ACC112 (cell line): ENCODE results near the gene ETV4.

Experiments
- H2AFZ ChIP-seq: fragments of 200-600 bp; sonication (generic); one replicate; pipeline ENCODE4 v1.6.0; 2017; ENCODE audit warnings: antibody characterized with exemption, low read length; ENCODE audit not compliant: unreplicated experiment
- H3K27ac ChIP-seq: fragments of 200-600 bp; sonication (generic); 2 replicates; pipeline ENCODE4 v1.5.1; 2014; ENCODE audit warnings: low read depth, mild to moderate bottlenecking, antibody characterized with exemption, low read length, moderate library complexity
- H3K27me3 ChIP-seq: fragments of 200-600 bp; sonication (generic); 2 replicates; pipeline ENCODE4 v1.6.1; 2014; ENCODE audit warnings: mild to moderate bottlenecking, antibody characterized with exemption, low read length, moderate library complexity, mixed read lengths; ENCODE audit not compliant: insufficient read depth
- H3K36me3 ChIP-seq: fragments of 200-600 bp; sonication (generic); 2 replicates; pipeline ENCODE4 v1.6.1; 2016; ENCODE audit warnings: mild to moderate bottlenecking, antibody characterized with exemption, low read length, moderate library complexity, mixed read lengths; ENCODE audit not compliant: insufficient read depth
- H3K4me1 ChIP-seq: fragments of 200-600 bp; sonication (generic); one replicate; pipeline ENCODE4 v1.6.1; 2016; ENCODE audit warnings: low read length, mixed read lengths; ENCODE audit not compliant: insufficient read depth, unreplicated experiment, control insufficient read depth
- H3K4me3 ChIP-seq: fragments of 200-600 bp; sonication (generic); 2 replicates; pipeline ENCODE4 v1.5.1; 2014; ENCODE audit warnings: mild to moderate bottlenecking, low read depth, low read length
- H3K79me2 ChIP-seq: fragments of 200-600 bp; sonication (generic); one replicate; pipeline ENCODE4 v1.6.0; 2016; ENCODE audit warnings: low read length; ENCODE audit not compliant: control insufficient read depth, unreplicated experiment, insufficient read depth

Gene ETV4

DNA sequence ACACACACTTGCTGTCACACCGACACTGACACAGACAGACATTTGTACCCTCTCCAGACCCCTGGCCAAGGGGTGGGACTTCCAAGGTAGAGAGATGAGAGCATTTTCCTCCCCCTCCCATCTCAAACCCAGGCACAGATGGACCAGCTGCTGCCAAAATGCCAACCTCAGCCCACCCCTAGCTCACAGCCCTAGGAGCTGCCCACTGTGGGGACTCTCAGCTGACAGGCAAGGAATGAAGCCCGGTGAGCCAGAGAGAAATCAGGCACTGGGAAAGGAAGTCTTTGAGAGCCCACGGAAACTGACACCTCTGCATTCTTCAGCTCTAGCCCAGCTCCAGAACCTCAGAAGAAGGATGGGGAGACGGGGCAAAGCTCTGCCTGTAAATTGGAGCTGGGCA, 2.8 kb downstream of the ETV4 start:
- Histone ChIP-seq H3K4me1 (peaks cover 50% of the 10 kb centered on the region), H3K4me3 (peak overlapping the region; percentile 87), H3K27ac (no peak overlapping the region), H2AFZ (no peak overlapping the region), H3K36me3 (no peaks in the 10 kb centered on the region), H3K79me2 (peaks cover 35% of the 10 kb centered on the region), H3K27me3 (no peaks in the 10 kb centered on the region)

DNA sequence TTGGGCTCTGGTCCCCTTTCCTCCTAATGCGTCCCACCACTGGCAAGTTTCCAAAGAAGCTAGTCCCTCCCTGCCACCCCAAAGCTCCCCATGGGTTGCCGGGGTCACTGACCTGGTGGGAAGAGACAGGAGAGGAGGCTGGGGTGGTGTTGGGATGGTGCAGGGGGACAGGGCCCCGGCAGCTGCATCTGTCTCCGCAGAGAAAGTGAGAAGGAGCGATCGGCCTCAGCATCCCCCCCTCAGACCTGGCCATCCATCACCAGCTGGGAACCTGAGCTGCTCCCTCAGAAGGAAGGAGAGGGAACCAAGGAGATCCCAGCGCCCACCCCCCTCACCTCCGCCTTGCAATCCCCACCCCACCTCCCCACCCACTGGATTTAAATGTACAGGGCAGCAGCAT, 3.3 kb downstream of the ETV4 start:
- Histone ChIP-seq H3K4me3 (no peak overlapping the region), H3K4me1 (peaks cover 50% of the 10 kb centered on the region), H3K27ac (no peak overlapping the region), H2AFZ (no peak overlapping the region), H3K36me3 (no peaks in the 10 kb centered on the region), H3K79me2 (peaks cover 35% of the 10 kb centered on the region), H3K27me3 (no peaks in the 10 kb centered on the region)

DNA sequence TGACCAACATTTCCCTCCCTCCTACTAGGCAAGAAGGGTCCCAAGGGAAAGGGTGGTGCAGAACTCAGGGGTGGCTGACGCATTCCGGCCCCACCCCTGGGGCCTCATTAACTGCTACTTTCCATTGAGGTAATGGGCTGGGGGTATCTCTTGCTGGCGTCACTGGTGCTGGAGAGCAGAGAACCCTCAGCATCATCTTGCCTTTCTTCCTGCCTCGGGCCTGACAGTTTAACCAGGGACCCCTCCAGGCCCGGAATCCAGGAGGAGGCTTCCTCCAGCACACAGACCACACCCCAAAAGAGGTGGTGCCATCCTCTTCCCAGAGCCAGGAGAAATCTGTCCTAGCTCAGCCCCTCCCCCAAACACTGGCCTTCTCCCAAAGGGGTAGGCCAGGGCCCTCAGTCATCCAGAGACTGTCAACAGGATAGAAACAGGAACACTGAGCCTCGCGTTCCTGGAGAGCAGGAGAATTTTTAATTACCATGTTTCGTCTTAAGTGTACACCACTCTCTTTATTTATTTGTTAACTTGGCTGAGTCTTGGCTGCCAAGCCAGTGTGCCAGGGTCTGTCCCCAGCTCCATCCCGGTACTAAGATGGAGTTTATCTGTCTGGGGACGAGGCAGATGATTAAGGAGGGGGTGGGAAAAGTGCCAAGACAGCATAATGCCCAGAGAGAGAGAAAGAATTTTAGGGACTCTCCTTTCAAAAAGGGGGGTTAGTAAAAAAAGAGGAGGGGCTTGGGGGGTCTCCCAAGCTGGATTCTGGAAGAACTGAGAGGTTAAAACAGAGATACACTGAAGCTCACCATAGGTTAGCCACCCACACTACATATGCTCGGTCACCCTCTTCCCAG, 5.1 kb downstream of the ETV4 start:
- H2AFZ ChIP-seq, result no peak overlapping the region
- H3K4me3 ChIP-seq, result no peak overlapping the region
- H3K27me3 ChIP-seq, result no peaks in the 10 kb centered on the region
- peak overlapping the region; percentile 43; the same call in 1 of the 2 replicates for H3K27ac ChIP-seq
- peaks cover 35% of the 10 kb centered on the region for H3K79me2 ChIP-seq
- no peaks in the 10 kb centered on the region for H3K36me3 ChIP-seq
- H3K4me1 ChIP-seq, result peaks cover 50% of the 10 kb centered on the region

DNA sequence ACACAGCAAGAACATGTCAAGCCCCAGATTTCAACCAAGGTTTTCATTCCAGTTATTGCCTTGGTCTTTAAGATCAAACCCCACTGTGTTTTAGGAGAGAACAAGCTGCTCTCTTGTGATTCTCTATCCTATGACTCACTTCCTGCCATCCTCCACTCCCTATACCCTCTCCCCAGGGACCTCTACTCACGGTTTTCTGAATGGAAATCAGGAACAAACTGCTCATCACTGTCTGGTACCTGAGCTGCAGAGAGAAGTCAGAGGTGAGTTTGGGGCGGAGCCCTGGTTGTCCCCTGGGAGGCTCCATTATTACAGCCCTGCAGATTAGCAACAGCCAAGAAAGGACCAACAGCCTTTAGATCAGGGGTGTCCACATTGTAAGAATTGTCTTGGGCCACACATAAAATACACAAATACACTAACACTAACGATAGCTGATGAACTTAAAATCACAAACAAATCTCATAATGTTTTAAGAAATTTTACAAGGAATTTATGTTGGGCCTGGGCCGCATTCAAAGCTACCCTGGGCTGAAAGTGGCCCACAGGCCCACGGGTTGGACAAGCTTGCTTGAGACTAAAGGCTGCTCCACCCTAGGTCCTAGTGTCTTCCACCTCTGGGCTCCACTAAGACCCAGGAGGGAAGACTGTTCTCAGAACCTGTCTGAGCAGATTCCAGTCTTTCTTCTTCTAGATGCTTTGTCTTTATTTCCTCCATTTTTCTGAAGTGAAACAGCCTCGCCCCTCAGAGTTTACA, 9.7 kb downstream of the ETV4 start:
- H3K79me2 ChIP-seq, result peaks cover 6% of the 10 kb centered on the region
- H3K4me1 ChIP-seq, result peaks cover 41% of the 10 kb centered on the region
- H3K4me3 ChIP-seq, result peak overlapping the region; percentile 41
- no peaks in the 10 kb centered on the region for H3K27me3 ChIP-seq
- H3K27ac ChIP-seq, result peak overlapping the region; percentile 79
- no peak overlapping the region for H2AFZ ChIP-seq
- no peaks in the 10 kb centered on the region for H3K36me3 ChIP-seq

DNA sequence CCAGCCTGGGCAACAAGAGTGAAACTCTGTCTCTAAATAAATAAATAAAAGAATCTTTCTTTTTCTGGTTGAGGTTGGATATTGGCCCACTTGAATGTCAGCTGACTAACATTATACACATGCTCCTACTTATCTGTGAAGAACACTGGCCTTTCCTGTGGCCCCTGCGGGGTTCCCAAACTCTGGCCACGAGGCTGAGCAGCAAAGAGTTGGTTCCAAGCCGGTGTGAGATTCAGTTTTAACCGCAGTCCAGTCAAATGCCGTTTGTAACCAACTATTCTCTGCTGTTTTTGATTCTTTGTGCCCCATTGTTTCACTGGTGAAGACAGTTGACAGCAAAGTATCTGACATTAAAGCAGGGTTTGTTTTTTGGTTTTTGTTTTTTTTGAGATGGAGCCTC, 11.2 kb downstream of the ETV4 start:
- Histone ChIP-seq H3K4me3 (no peak overlapping the region), H3K79me2 (peaks cover 4% of the 10 kb centered on the region), H3K27me3 (no peaks in the 10 kb centered on the region), H3K36me3 (no peaks in the 10 kb centered on the region), H3K27ac (peak overlapping the region; percentile 79; the same call in 1 of the 2 replicates), H3K4me1 (peaks cover 46% of the 10 kb centered on the region), H2AFZ (no peak overlapping the region)

DNA sequence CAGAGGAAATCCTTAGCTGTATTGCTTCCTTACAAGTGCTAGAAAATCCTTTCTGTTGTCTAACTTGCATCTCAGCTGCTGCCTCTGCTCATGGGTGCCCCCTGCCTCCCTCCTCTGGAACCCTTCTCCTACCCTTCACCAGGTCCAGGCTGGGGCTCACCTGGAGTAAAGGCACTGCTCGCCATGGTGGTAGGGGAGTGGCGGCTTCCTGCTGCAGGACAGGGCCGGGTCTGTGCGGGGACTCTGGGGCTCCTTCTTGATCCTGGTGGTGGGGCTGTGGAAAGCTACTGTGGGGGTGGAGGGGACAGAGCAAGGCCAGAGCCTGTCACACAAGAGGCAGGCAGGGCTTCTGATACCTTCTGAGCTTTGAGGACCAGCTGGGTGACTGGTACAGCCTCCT, 12.4 kb downstream of the ETV4 start:
- Histone ChIP-seq H3K4me3 (no peak overlapping the region), H2AFZ (no peak overlapping the region), H3K79me2 (no peaks in the 10 kb centered on the region), H3K27ac (no peak overlapping the region), H3K36me3 (no peaks in the 10 kb centered on the region), H3K4me1 (peaks cover 46% of the 10 kb centered on the region), H3K27me3 (no peaks in the 10 kb centered on the region)

DNA sequence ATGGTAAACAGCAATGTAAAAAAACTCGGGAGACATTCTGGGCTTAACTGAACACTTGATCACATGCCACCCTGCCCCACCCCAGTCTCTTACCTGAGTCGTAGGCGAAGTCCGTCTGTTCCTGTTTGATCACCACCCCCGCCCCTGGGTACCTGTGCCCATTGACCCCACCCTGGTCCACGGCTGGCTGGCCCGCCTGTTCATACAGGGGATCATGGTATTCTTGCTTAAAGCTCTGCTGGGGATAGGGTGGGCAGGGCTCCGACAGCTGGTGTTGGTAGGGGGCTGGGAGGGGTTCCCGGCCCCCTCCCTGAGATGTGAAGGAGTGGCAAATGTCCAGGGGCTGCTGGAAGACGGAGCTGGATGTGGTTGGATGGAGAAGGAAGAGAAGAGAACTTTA, 13.6 kb downstream of the ETV4 start:
- no peak overlapping the region for H3K27ac ChIP-seq
- H3K4me3 ChIP-seq, result no peak overlapping the region
- H3K27me3 ChIP-seq, result no peaks in the 10 kb centered on the region
- no peak overlapping the region for H2AFZ ChIP-seq
- no peaks in the 10 kb centered on the region for H3K79me2 ChIP-seq
- no peaks in the 10 kb centered on the region for H3K36me3 ChIP-seq
- H3K4me1 ChIP-seq, result peaks cover 49% of the 10 kb centered on the region

DNA sequence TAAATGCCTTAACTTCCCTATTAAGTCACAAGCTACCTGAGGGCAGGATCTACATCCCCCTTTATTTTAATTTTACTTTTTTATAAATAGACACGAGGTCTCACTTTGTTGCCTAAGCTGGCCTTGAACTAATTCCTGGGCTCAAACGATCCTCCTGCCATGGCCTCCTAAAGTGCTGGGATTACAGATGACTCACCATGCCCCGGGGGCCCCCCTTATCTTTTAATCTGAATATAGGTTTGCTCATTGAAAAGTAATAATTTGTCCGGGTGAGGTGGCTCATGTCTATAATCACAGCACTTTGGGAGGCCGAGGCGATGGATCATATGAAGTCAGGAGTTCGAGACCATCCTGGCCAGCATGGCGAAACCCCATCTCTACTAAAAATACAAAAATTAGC, 14.2 kb downstream of the ETV4 start:
- Histone ChIP-seq H3K4me3 (no peak overlapping the region), H3K4me1 (peaks cover 49% of the 10 kb centered on the region), H3K36me3 (no peaks in the 10 kb centered on the region), H3K27me3 (no peaks in the 10 kb centered on the region), H2AFZ (no peak overlapping the region), H3K27ac (no peak overlapping the region), H3K79me2 (no peaks in the 10 kb centered on the region)

DNA sequence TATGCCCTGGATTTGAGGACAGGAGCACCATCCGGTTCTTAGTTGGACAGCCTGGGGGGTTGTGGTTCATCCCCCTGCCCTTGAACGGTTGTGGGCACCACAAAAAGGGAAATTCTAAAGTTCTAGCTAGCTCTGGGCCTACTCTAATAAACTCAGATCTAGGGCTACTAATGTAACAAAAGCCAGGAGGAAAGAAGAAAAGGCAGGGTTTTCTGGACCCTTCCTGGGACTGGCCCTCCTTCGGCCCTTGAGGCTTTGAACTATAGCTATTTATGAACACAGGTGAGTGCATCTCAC, 15.1 kb downstream of the ETV4 start:
- Histone ChIP-seq H3K27ac (peak overlapping the region; percentile 23; the same call in 1 of the 2 replicates), H3K36me3 (no peaks in the 10 kb centered on the region), H3K27me3 (no peaks in the 10 kb centered on the region)

DNA sequence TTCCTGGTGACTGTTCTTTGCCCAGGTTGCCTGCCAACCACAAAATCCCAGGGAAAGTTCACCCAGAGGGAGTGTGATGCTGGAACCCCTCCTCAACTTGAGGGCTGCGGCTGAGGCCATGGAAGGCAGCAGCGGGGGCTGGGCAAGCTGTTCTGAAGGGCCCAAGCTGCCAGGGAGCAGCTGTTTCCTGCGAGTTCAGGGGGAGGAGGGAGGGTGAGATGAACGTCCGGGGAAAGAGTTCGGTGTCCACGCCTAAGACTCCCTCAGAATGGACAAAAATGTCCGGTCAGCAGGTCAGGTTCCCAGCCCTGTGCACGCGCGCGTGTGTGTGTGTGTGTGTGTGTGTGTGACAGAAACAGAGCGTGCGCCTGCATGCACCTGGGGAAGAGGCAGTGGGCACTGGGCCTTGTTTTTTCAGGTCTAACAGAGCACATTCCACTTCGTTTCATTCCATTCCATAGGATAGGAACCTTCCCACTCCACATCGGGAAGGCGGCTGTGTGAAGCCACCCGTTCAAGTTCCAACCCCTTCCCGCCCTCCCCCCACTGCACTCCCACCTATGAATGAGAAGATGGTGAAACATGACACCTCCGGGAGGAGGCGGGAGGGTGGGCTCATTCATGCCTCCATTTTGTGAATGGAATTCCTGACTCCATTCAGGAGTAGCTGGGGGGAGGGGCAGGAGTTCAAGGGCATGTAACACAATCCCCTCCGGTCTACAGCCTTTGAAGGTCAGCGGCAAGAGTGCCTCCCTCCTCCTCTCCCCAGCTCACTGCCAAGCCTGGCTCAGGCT, 15.7 kb downstream of the ETV4 start:
- Histone ChIP-seq H3K36me3 (no peaks in the 10 kb centered on the region), H3K79me2 (no peaks in the 10 kb centered on the region), H3K27ac (peak overlapping the region; percentile 23; the same call in 1 of the 2 replicates), H3K4me3 (no peak overlapping the region), H2AFZ (peak overlapping the region; percentile 1), H3K4me1 (peaks cover 34% of the 10 kb centered on the region), H3K27me3 (no peaks in the 10 kb centered on the region)

More for the DNA sequence above, 15.1 kb downstream of the ETV4 start:
- Histone ChIP-seq H2AFZ (no peak overlapping the region), H3K79me2 (no peaks in the 10 kb centered on the region), H3K4me3 (no peak overlapping the region), H3K4me1 (peaks cover 39% of the 10 kb centered on the region)
